ENCODE results near the gene REEP3. TPM values are rescaled to one million over a fixed set of nuclear protein-coding genes. Genes with fewer than 3 reads are reported as not detected.
A peak's percentile ranks its signal among the peaks of the same experiment; 100 is the strongest.
"Not testable (repeated sequence)": the region's sequence is repeated elsewhere in the genome, so short reads cannot be mapped to it uniquely, and the experiment has no call there.

The REEP3 gene
- total RNA-seq, 1 donor from 2014 or later, result 13.6 TPM

DNA sequence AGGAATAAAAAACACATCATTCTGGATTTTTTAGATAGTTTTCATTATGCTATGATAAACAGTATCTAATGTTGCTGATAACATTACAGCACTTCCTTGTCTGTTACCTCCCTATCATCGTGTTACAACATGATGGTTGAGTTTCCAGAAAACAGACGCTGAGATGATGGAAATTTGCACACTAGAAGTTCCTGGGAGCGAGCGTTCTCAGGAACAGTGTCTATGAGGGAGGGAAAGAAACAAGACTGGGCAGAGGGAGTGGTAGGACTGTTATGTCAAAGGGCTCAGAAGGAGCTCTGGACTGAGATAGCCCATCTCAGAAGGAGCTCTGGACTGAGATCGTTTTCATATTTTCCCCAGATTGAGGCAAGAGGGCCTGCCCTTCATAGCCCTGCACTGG is 121.6 kb downstream of the REEP3 start:
- Histone ChIP-seq H3K4me3 (ENCODE audit: low read length in 3 of 3) (no peak overlapping the region), H3K27ac (ENCODE audit: low read depth, low read length) (peak overlapping the region; percentile 25), H3K9me3 (ENCODE audit: control insufficient read depth in 3 of 3, low read length in 3 of 3) (no peaks in the 10 kb centered on the region)

DNA sequence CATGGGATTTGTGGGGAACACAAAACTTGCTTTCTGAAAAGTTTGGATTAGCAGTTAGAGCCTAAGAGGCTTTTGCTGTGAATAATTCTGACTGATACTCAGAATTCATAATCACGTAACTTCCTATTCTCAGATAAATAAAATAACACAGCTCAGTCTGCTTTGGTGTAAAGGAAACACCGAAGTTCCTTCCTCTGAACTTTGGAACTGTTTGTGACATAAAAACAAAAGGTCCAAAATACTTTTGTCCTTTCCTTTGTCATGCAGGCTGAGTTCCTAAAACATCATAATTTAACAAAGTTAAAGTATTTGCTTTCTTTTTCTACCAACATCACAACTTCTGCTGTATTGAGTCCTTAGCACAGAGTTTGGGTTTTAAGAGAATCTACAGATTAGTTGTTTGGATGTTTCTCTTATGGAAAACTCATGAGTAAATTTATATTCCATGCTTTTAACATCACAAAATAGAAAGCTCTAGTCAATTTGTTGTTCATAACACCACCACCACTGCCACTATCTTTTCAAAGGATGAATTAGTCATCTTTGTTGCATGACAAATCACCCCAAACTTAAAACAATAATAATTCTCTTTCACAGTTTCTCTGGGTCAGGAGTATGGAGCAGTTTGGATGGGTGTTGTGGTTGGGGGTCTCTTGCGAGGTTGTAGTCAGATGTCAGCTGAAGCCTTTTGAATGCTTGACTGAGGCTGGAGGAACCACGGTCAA is 123.4 kb downstream of the REEP3 start:
- H3K27ac ChIP-seq (ENCODE audit: low read depth, low read length), result peak overlapping the region; percentile 48

More for the DNA sequence above, 121.6 kb downstream of the REEP3 start:
- Histone ChIP-seq H3K9ac (ENCODE audit: low read depth in 1 of 3, low read length in 3 of 3) (no peak overlapping the region), H3K36me3 (ENCODE audit: control insufficient read depth in 3 of 3, insufficient read depth in 3 of 3, low read length in 3 of 3) (no peaks in the 10 kb centered on the region), H3K4me1 (ENCODE audit: control insufficient read depth in 3 of 3, insufficient read depth in 3 of 3, low read length in 3 of 3) (peaks cover 0 to 3% (median 0%) of the 10 kb centered on the region in 3 donors), H3K27me3 (ENCODE audit: control insufficient read depth in 3 of 3, insufficient read depth in 3 of 3, low read length in 3 of 3) (no peaks in the 10 kb centered on the region)

DNA sequence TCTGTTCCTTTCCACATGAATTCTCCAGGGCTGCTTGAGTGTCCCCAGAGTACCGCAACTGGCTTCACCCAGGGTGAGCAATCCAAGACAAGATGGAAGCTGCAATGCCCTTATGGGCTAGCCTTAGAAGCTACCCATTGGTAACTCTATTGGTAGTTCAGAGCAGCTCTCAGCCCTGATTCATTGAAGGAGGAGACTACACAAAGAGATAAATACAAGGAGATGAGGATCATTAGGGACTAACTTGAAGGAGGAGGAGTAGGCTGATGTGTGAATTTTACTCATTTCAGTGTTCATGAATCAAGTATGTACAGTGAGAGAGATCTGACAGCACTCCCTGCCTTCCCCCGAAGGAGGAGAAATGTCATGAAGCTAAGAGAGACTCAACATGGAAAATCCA is 124.0 kb downstream of the REEP3 start:
- peaks cover 0 to 3% (median 0%) of the 10 kb centered on the region in 3 donors for H3K4me1 ChIP-seq (ENCODE audit: control insufficient read depth in 3 of 3, insufficient read depth in 3 of 3, low read length in 3 of 3)
- no peaks in the 10 kb centered on the region for H3K27me3 ChIP-seq (ENCODE audit: control insufficient read depth in 3 of 3, insufficient read depth in 3 of 3, low read length in 3 of 3)
- H3K9me3 ChIP-seq (ENCODE audit: control insufficient read depth in 3 of 3, low read length in 3 of 3), result no peaks in the 10 kb centered on the region
- H3K4me3 ChIP-seq (ENCODE audit: low read length in 3 of 3), result no peak overlapping the region
- H3K9ac ChIP-seq (ENCODE audit: low read depth in 1 of 3, low read length in 3 of 3), result no peak overlapping the region
- no peaks in the 10 kb centered on the region for H3K36me3 ChIP-seq (ENCODE audit: control insufficient read depth in 3 of 3, insufficient read depth in 3 of 3, low read length in 3 of 3)
- H3K27ac ChIP-seq (ENCODE audit: low read depth, low read length), result peak overlapping the region; percentile 48

More for the DNA sequence above, 123.4 kb downstream of the REEP3 start:
- no peaks in the 10 kb centered on the region for H3K9me3 ChIP-seq (ENCODE audit: control insufficient read depth in 3 of 3, low read length in 3 of 3)
- no peaks in the 10 kb centered on the region for H3K27me3 ChIP-seq (ENCODE audit: control insufficient read depth in 3 of 3, insufficient read depth in 3 of 3, low read length in 3 of 3)
- no peaks in the 10 kb centered on the region for H3K36me3 ChIP-seq (ENCODE audit: control insufficient read depth in 3 of 3, insufficient read depth in 3 of 3, low read length in 3 of 3)
- no peak overlapping the region for H3K9ac ChIP-seq (ENCODE audit: low read depth in 1 of 3, low read length in 3 of 3)
- H3K4me1 ChIP-seq (ENCODE audit: control insufficient read depth in 3 of 3, insufficient read depth in 3 of 3, low read length in 3 of 3), result peaks cover 0 to 3% (median 0%) of the 10 kb centered on the region in 3 donors
- H3K4me3 ChIP-seq (ENCODE audit: low read length in 3 of 3), result no peak overlapping the region

DNA sequence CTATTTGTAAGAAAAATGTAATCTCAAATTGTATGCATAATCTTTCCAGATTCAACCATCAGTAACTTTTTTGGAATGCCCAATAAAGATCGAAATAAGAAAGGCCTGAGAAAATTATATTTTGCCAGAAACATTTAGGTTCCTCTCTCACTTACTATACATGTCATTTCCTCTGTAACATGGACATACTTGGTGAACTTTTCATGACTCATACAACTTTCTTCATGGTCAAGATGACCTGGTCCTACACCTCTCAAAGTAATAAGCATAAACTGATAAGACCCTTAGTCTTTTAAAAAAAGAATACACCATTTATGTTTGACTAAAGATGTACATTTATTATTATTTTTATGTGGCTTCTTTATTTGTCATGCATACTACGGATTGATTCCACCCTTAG is 125.3 kb downstream of the REEP3 start:
- Histone ChIP-seq H3K27me3 (ENCODE audit: control insufficient read depth in 3 of 3, insufficient read depth in 3 of 3, low read length in 3 of 3) (no peaks in the 10 kb centered on the region), H3K36me3 (ENCODE audit: control insufficient read depth in 3 of 3, insufficient read depth in 3 of 3, low read length in 3 of 3) (no peaks in the 10 kb centered on the region), H3K4me3 (ENCODE audit: low read length in 3 of 3) (no peak overlapping the region), H3K9me3 (ENCODE audit: control insufficient read depth in 3 of 3, low read length in 3 of 3) (no peaks in the 10 kb centered on the region), H3K9ac (ENCODE audit: low read depth in 1 of 3, low read length in 3 of 3) (no peak overlapping the region), H3K4me1 (ENCODE audit: control insufficient read depth in 3 of 3, insufficient read depth in 3 of 3, low read length in 3 of 3) (peaks cover 0 to 3% (median 0%) of the 10 kb centered on the region in 3 donors), H3K27ac (ENCODE audit: low read depth, low read length) (no peak overlapping the region)

DNA sequence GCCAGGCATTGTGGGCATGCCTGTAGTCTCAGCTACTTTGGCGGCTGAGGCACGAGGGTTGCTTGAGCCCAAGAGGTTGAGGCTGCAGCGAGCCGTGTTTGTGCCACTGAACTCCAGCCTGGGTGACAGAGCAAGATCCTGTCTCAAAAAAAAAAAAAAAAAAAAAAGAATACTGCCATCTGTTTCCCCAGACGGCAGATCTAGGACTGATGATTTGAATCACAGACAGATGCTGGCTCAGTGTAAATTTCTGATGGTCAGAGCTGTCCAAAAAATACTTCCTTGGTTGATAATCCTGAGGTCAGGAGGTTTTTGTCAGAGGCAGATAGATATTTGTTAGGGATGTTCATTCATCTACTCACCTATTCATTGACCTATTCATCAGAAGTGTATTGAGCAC is 130.7 kb downstream of the REEP3 start:
- H3K27me3 ChIP-seq (ENCODE audit: control insufficient read depth in 3 of 3, insufficient read depth in 3 of 3, low read length in 3 of 3), result no peaks in the 10 kb centered on the region

DNA sequence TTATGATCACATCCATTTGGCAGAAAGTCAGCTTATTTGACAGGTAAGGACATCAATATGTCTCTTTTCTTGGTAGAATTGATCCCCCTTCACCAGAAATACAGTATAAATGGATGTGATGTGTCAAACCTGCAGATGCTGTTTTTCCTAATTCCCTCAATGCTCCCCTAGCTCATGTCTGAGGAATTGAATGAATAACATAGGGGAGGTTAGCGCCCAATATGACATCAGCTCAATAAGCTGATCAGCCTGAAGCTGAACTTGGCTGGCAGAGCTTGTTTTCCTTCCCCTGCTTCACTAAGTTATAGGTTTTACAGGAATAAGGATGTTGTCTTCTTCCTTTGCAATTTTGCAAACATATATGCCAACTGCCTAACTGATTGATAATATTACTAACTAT is 132.5 kb downstream of the REEP3 start:
- Histone ChIP-seq H3K4me1 (ENCODE audit: control insufficient read depth in 3 of 3, insufficient read depth in 3 of 3, low read length in 3 of 3) (no peaks in the 10 kb centered on the region), H3K9me3 (ENCODE audit: control insufficient read depth in 3 of 3, low read length in 3 of 3) (no peaks in the 10 kb centered on the region)

More for the DNA sequence above, 130.7 kb downstream of the REEP3 start:
- no peaks in the 10 kb centered on the region for H3K36me3 ChIP-seq (ENCODE audit: control insufficient read depth in 3 of 3, insufficient read depth in 3 of 3, low read length in 3 of 3)
- no peak overlapping the region for H3K4me3 ChIP-seq (ENCODE audit: low read length in 3 of 3)
- no peak overlapping the region for H3K9ac ChIP-seq (ENCODE audit: low read depth in 1 of 3, low read length in 3 of 3)
- no peak overlapping the region for H3K27ac ChIP-seq (ENCODE audit: low read depth, low read length)
- H3K9me3 ChIP-seq (ENCODE audit: control insufficient read depth in 3 of 3, low read length in 3 of 3), result no peaks in the 10 kb centered on the region
- no peaks in the 10 kb centered on the region for H3K4me1 ChIP-seq (ENCODE audit: control insufficient read depth in 3 of 3, insufficient read depth in 3 of 3, low read length in 3 of 3)

DNA sequence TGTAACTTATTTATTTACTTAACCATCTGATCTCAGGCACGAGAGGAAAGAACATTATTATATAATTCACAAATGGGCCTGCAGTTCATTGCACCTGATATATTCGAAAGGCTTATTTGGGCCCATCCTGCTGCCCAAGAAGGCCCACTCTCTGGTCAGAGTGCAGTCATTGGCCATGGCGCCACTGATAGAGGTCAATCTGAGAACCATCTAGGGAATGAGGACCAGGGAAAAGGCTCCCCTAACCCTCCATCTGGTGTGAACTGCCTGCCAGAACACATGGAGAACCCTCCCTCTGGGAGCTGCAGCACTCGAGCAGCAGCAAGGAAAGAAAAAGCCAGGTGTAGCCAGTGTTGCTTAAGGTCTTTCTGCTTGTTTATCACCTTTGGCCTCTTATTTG is 136.6 kb downstream of the REEP3 start:
- H3K4me1 ChIP-seq (ENCODE audit: control insufficient read depth in 3 of 3, insufficient read depth in 3 of 3, low read length in 3 of 3), result no peaks in the 10 kb centered on the region
- H3K36me3 ChIP-seq (ENCODE audit: control insufficient read depth in 3 of 3, insufficient read depth in 3 of 3, low read length in 3 of 3), result no peaks in the 10 kb centered on the region
- H3K27ac ChIP-seq (ENCODE audit: low read depth, low read length), result no peak overlapping the region
- no peak overlapping the region for H3K9ac ChIP-seq (ENCODE audit: low read depth in 1 of 3, low read length in 3 of 3)
- no peaks in the 10 kb centered on the region for H3K9me3 ChIP-seq (ENCODE audit: control insufficient read depth in 3 of 3, low read length in 3 of 3)
- no peak overlapping the region for H3K4me3 ChIP-seq (ENCODE audit: low read length in 3 of 3)
- no peaks in the 10 kb centered on the region for H3K27me3 ChIP-seq (ENCODE audit: control insufficient read depth in 3 of 3, insufficient read depth in 3 of 3, low read length in 3 of 3)

More for the DNA sequence above, 132.5 kb downstream of the REEP3 start:
- no peak overlapping the region for H3K4me3 ChIP-seq (ENCODE audit: low read length in 3 of 3)
- no peak overlapping the region for H3K9ac ChIP-seq (ENCODE audit: low read depth in 1 of 3, low read length in 3 of 3)
- H3K27me3 ChIP-seq (ENCODE audit: control insufficient read depth in 3 of 3, insufficient read depth in 3 of 3, low read length in 3 of 3), result no peaks in the 10 kb centered on the region
- H3K27ac ChIP-seq (ENCODE audit: low read depth, low read length), result no peak overlapping the region
- no peaks in the 10 kb centered on the region for H3K36me3 ChIP-seq (ENCODE audit: control insufficient read depth in 3 of 3, insufficient read depth in 3 of 3, low read length in 3 of 3)

DNA sequence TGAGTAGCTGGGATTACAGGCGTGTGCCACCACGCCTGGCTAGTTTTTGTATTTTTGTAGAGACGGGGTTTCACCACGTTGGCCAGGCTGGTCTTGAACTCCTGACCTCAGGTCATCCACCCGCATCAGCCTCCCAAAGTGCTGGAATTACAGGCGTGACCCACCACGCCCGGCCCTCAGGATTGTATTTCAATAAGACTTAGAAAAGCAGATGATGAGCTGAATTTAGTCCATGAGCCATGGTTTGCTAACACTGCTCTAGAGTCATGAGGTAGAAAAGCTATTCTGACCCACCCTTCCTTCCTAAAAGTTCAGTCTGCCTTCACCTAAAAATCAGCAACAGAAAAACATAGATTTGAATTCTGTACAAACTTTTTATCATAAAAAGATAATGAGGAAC is 139.7 kb downstream of the REEP3 start:
- H3K4me1 ChIP-seq (ENCODE audit: control insufficient read depth in 3 of 3, insufficient read depth in 3 of 3, low read length in 3 of 3); H3K27ac ChIP-seq (ENCODE audit: low read depth, low read length); H3K4me3 ChIP-seq (ENCODE audit: low read length in 3 of 3); H3K9ac ChIP-seq (ENCODE audit: low read depth in 1 of 3, low read length in 3 of 3); H3K27me3 ChIP-seq (ENCODE audit: control insufficient read depth in 3 of 3, insufficient read depth in 3 of 3, low read length in 3 of 3); H3K9me3 ChIP-seq (ENCODE audit: control insufficient read depth in 3 of 3, low read length in 3 of 3); H3K36me3 ChIP-seq (ENCODE audit: control insufficient read depth in 3 of 3, insufficient read depth in 3 of 3, low read length in 3 of 3): not testable (repeated sequence)

DNA sequence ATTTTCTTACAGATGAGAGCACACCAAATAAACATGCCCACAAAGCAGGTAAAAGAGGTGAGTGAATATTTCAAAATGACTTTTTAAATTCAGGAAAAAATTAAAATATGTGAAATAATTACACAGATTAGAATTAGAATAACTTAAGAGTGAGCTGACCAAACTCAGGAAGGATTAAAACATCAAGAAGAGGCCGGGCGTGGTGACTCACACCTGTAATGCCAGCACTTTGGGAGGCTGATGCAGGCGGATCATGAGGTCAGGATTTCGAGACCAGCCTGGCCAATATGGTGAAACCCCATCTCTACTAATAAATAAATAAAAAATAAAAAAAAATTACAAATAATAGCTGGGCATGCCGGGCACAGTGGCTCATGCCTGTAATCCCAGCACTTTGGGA is 140.1 kb downstream of the REEP3 start:
- H3K9me3 ChIP-seq (ENCODE audit: control insufficient read depth in 3 of 3, low read length in 3 of 3), result no peaks in the 10 kb centered on the region
- H3K27me3 ChIP-seq (ENCODE audit: control insufficient read depth in 3 of 3, insufficient read depth in 3 of 3, low read length in 3 of 3), result no peaks in the 10 kb centered on the region
- H3K4me3 ChIP-seq (ENCODE audit: low read length in 3 of 3), result no peak overlapping the region
- no peaks in the 10 kb centered on the region for H3K4me1 ChIP-seq (ENCODE audit: control insufficient read depth in 3 of 3, insufficient read depth in 3 of 3, low read length in 3 of 3)
- no peak overlapping the region for H3K27ac ChIP-seq (ENCODE audit: low read depth, low read length)
- no peak overlapping the region for H3K9ac ChIP-seq (ENCODE audit: low read depth in 1 of 3, low read length in 3 of 3)
- H3K36me3 ChIP-seq (ENCODE audit: control insufficient read depth in 3 of 3, insufficient read depth in 3 of 3, low read length in 3 of 3), result no peaks in the 10 kb centered on the region

DNA sequence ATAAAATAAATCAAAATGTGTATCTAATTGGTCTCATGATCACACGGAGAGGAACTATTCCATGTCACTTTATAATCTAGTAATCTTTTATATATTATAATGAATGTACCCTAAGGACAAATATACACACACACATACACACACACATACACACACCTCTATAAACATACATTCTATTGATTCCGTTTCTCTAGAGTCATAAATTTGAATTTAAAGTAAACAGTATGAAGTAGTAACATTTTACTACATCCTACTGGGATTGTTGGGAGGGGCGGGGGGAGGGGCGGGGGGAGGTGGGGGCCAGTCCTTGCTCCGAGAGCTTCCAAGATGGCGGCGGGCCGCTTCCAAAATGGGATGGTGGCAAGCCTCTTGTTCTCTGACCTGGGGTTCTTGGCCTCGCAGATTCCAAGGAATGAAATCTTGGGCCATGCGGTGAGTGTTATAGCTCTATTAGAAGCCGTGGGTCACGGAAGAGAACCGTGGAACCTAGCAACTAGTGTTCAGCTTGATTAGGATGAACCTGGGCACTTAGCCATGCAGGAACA is 143.2 kb downstream of the REEP3 start:
- H3K4me3 ChIP-seq (ENCODE audit: low read length in 3 of 3), result no peak overlapping the region
- no peaks in the 10 kb centered on the region for H3K36me3 ChIP-seq (ENCODE audit: control insufficient read depth in 3 of 3, insufficient read depth in 3 of 3, low read length in 3 of 3)
- H3K27me3 ChIP-seq (ENCODE audit: control insufficient read depth in 3 of 3, insufficient read depth in 3 of 3, low read length in 3 of 3), result no peaks in the 10 kb centered on the region
- no peak overlapping the region for H3K27ac ChIP-seq (ENCODE audit: low read depth, low read length)
- H3K4me1 ChIP-seq (ENCODE audit: control insufficient read depth in 3 of 3, insufficient read depth in 3 of 3, low read length in 3 of 3), result no peaks in the 10 kb centered on the region
- H3K9ac ChIP-seq (ENCODE audit: low read depth in 1 of 3, low read length in 3 of 3), result no peak overlapping the region
- H3K9me3 ChIP-seq (ENCODE audit: control insufficient read depth in 3 of 3, low read length in 3 of 3), result no peaks in the 10 kb centered on the region
